Right atrium auricular region (tissue), 2 donors: Measurements from ENCODE around the gene ZNF408. TPM values are rescaled to one million over a fixed set of nuclear protein-coding genes. Genes with fewer than 3 reads are reported as not detected.

Source experiments
- DNase-seq: peaks from one replicate; pipeline ENCODE4 v3.0.0-alpha.2; 2019; ENCODE audit warnings: low spot score
- H3K27ac ChIP-seq, 2 donors: fragments of 200-600 bp; sonication (generic); 1 replicate in 1 of 2; 2 replicates in 1 of 2; pipeline ENCODE4 v1.5.1; 2016 to 2019
- H3K27me3 ChIP-seq, 2 donors: fragments of 200-600 bp; sonication (generic); one replicate each; pipeline versions ENCODE4 v1.5.1 to v1.6.0; 2017 to 2019
- H3K36me3 ChIP-seq: fragments of 200-600 bp; sonication (generic); one replicate; pipeline ENCODE4 v1.5.1; 2016
- H3K4me1 ChIP-seq, 2 donors: fragments of 200-600 bp; sonication (generic); one replicate each; pipeline versions ENCODE4 v1.5.1 to v1.6.0; 2017 to 2019
- H3K4me3 ChIP-seq, 2 donors: fragments of 200-600 bp; sonication (generic); 1 replicate in 1 of 2; 2 replicates in 1 of 2; pipeline ENCODE4 v1.5.1; 2017 to 2019; ENCODE audit warnings: mild to moderate bottlenecking in 1 of 2, moderate library complexity in 1 of 2
- H3K9me3 ChIP-seq, 2 donors: fragments of 200-600 bp; sonication (generic); one replicate each; pipeline ENCODE4 v1.5.1; 2019
- total RNA-seq, 2 donors: library from RNA; depleted of rRNA; stranded (reverse); fragments of >200 nt; gene quantifications; one replicate each; pipeline ENCODE4 v1.1.0, GENCODE V29; 2016
- TF ChIP-seq, protein P1 (sequence below), 2 donors: fragments of 200-600 bp; sonication (generic); IDR thresholded peaks; one replicate each; pipeline ENCODE4 v1.5.1; 2019; ENCODE audit warnings: antibody characterized with exemption in 2 of 2

Gene ZNF408
- total RNA-seq, 2 donors from 2014 or later: 6.0 to 9.6 TPM

DNA sequence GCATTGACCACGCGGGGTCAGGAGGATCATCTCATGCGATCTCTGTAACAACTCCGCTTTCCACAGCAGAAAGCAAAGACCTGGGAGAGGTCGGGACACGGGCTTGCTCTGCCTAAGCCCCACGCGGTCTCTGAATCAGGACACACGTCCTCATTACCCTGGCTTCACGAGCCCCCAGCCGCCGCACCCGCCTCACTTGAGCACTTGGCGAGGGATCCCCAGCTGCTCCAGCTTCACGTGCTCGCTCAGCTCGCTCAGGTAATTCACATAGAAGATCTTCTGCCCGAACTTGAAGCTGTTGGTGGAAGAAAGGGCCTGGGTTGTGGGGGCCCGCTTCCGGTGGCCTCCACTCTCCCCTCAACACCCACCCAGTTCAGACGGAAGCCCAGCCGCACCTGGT is 20.0 kb upstream of the ZNF408 start:
- no peak for DNase-seq
- TF ChIP-seq, protein P1, sequence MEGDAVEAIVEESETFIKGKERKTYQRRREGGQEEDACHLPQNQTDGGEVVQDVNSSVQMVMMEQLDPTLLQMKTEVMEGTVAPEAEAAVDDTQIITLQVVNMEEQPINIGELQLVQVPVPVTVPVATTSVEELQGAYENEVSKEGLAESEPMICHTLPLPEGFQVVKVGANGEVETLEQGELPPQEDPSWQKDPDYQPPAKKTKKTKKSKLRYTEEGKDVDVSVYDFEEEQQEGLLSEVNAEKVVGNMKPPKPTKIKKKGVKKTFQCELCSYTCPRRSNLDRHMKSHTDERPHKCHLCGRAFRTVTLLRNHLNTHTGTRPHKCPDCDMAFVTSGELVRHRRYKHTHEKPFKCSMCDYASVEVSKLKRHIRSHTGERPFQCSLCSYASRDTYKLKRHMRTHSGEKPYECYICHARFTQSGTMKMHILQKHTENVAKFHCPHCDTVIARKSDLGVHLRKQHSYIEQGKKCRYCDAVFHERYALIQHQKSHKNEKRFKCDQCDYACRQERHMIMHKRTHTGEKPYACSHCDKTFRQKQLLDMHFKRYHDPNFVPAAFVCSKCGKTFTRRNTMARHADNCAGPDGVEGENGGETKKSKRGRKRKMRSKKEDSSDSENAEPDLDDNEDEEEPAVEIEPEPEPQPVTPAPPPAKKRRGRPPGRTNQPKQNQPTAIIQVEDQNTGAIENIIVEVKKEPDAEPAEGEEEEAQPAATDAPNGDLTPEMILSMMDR (IDR thresholded peaks at IDR 0.05): no peak
- H3K4me1 ChIP-seq: peaks cover 0 to 47% of the 10 kb centered on the region in 2 donors

DNA sequence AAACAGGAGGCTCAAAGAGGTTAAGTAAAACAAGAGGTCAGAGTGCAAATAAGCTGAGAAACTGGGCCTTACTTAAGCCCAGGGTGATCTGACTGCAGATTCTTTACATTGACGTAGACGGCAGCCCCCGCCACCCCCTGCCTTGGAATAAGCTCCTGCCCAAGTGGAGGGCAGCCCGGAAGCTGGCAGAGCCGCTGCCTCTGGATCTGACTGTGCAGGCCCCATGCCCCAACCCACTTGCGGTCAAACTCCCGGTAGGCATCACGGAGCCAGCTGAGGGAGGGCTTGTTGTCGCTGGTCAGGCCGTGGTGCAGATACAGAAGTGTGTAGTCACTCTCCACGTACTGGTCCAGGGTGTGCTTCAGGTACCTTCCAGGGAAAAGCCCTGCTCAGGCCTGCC is 19.0 kb upstream of the ZNF408 start:
- Histone ChIP-seq H3K4me1 (peaks cover 0 to 45% of the 10 kb centered on the region in 2 donors), H3K27ac (peak overlapping the region in 1 of 2 donors; percentile 42), H3K4me3 (no peak overlapping the region), H3K36me3 (peaks cover 69% of the 10 kb centered on the region), H3K27me3 (no peaks in the 10 kb centered on the region), H3K9me3 (no peaks in the 10 kb centered on the region)
- TF ChIP-seq, protein P1 (IDR thresholded peaks at IDR 0.05): no peak
- no peak for DNase-seq

More for the DNA sequence above, 20.0 kb upstream of the ZNF408 start:
- Histone ChIP-seq H3K4me3 (no peak overlapping the region), H3K27me3 (no peaks in the 10 kb centered on the region), H3K36me3 (peaks cover 62% of the 10 kb centered on the region), H3K9me3 (no peaks in the 10 kb centered on the region), H3K27ac (peak overlapping the region in 1 of 2 donors; percentile 15)

GRCh38 chr11:46682773-46683752 is 17.8 kb upstream of the ZNF408 start:
- peak overlapping the region; percentile 78 to 89 for H3K27ac ChIP-seq
- TF ChIP-seq, protein P1 (IDR thresholded peaks at IDR 0.05): no peak
- peaks cover 0 to 52% of the 10 kb centered on the region in 2 donors for H3K4me1 ChIP-seq
- H3K9me3 ChIP-seq: no peaks in the 10 kb centered on the region
- H3K4me3 ChIP-seq: no peak overlapping the region
- H3K36me3 ChIP-seq: peaks cover 71% of the 10 kb centered on the region
- DNase-seq: no peak
- no peaks in the 10 kb centered on the region for H3K27me3 ChIP-seq

DNA sequence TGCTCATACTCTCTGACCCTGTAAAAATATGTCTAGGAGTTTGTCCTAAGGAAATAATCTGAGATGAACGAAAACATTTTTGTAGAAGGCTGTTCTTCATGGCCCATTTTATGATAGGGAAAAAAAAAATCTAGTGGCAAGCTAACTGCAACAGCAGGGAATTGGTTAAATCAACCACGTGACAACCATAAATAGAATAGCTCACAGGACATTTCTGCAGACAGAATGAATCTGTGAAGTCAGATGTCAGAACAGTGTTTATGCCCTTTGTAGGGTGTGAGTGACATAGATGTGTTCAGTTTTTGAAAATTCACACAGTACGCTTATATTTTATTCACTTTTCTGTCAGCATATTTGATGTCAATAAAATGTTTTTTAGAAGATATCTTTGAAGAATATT is 16.5 kb upstream of the ZNF408 start:
- no peaks in the 10 kb centered on the region for H3K9me3 ChIP-seq
- DNase-seq: no peak
- H3K36me3 ChIP-seq: peaks cover 59% of the 10 kb centered on the region
- H3K27me3 ChIP-seq: no peaks in the 10 kb centered on the region
- peak overlapping the region; percentile 78 to 89 for H3K27ac ChIP-seq
- TF ChIP-seq, protein P1 (IDR thresholded peaks at IDR 0.05): no peak
- no peak overlapping the region for H3K4me3 ChIP-seq
- H3K4me1 ChIP-seq: peaks cover 0 to 50% of the 10 kb centered on the region in 2 donors

- H3K4me3 ChIP-seq: no peak overlapping the region
- peak overlapping the region; percentile 78 to 89 for H3K27ac ChIP-seq
- peaks cover 50% of the 10 kb centered on the region for H3K36me3 ChIP-seq
- H3K9me3 ChIP-seq: no peaks in the 10 kb centered on the region
- no peak for DNase-seq
- TF ChIP-seq, protein P1 (IDR thresholded peaks at IDR 0.05): no peak
- H3K4me1 ChIP-seq: peaks cover 0 to 50% of the 10 kb centered on the region in 2 donors
- no peaks in the 10 kb centered on the region for H3K27me3 ChIP-seq
Measured at GRCh38 chr11:46686886-46687795, 13.7 kb upstream of the ZNF408 start.
